ENCODE results near the gene GSTO1.

GSTO1 gene

GRCh38 chr10:104276192-104276591 is 21.5 kb downstream of the GSTO1 start:
- DNase-seq (ENCODE audit: low spot score) = no peak

DNA sequence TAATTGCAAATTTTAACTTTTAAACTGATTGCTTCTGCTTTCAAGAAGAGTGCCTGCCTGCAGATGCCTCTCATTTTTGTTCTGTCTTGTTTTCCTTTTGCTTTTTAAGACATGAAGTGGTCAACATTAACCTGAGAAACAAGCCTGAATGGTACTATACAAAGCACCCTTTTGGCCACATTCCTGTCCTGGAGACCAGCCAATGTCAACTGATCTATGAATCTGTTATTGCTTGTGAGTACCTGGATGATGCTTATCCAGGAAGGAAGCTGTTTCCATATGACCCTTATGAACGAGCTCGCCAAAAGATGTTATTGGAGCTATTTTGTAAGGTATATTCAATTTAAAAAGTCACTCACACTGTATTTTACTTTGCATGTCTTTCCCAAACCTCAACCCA is 23.1 kb downstream of the GSTO1 start:
- no peak for DNase-seq (ENCODE audit: low spot score)

- DNase-seq (ENCODE audit: low spot score) = no peak
These were observed 25.0 kb downstream of the GSTO1 start for GRCh38 chr10:104279550-104280259.

GRCh38 chr10:104281694-104282093 is 27.0 kb downstream of the GSTO1 start:
- DNase-seq (ENCODE audit: low spot score) = no peak

DNA sequence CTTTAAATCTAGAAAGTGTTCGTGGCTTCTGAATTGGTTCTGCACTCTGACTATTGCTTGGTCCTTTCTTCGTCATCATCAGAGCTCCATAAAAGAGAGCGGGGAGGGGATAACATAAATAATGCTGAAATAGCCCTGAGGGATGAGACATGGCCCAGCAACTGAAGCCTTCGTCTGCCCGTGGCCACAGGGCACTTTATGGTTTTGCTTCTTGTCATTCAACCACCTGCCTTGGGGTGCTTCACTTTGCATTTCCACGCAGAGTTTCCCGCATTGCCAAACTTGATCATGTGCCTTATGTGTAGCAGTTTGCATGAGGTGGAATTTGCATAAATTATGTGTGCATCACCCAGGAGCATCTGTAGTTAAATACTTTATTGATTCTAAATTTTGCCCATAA is 30.2 kb downstream of the GSTO1 start:
- DNase-seq (ENCODE audit: low spot score) = no peak

- no peak for DNase-seq (ENCODE audit: low spot score)
These were observed 32.2 kb downstream of the GSTO1 start for GRCh38 chr10:104286939-104287338.

- no peak for DNase-seq (ENCODE audit: low spot score)
These were observed 33.7 kb downstream of the GSTO1 start for GRCh38 chr10:104288355-104288754.

GRCh38 chr10:104291439-104291951 is 36.8 kb downstream of the GSTO1 start:
- peak; percentile 93 for DNase-seq (ENCODE audit: low spot score)

DNA sequence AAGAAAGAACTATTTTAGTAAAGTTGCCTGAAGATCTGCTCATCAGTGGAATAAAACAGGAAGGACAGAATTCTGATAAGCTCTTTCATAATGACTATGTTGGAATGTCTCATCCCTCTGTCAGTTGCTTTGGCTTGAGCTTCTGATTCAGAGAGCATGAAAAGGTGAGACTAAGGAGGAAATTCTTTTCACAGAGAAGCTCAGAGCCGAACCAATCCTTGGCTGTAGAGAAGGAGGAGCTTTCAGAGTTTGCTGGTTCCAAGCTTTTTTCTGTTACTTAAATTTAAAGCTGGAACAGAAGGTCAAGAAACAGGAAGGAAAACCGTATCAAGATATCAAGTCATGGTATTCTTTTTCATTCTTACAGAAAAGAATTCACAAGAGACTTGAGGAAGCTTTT is 38.3 kb downstream of the GSTO1 start:
- DNase-seq (ENCODE audit: low spot score) = no peak

DNA sequence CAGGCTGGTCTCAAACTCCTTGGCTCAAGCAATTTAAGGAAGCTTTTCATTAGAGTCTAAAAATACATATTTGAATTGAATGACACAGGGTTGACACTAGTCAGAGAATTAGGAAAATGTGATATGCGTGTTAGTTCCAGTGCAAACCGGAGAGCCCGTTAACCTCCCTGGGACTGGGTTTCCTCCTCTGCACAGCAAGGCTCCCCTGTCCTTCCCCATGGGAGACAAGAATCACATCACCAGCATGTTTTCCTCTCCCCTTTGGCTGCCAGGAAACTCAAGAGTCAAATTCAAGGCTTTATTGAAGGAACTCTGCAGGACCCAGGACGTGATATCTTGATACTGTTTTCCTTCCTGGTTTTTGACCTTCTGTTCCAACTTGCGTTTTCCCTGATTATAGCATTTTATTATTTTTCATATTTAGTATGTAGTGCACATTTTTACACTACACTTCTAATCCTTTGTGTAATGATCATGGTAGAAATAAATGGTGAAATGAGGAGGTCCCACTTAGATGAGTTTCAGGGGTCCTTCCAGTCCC is 39.2 kb downstream of the GSTO1 start:
- DNase-seq (ENCODE audit: low spot score) = no peak

DNA sequence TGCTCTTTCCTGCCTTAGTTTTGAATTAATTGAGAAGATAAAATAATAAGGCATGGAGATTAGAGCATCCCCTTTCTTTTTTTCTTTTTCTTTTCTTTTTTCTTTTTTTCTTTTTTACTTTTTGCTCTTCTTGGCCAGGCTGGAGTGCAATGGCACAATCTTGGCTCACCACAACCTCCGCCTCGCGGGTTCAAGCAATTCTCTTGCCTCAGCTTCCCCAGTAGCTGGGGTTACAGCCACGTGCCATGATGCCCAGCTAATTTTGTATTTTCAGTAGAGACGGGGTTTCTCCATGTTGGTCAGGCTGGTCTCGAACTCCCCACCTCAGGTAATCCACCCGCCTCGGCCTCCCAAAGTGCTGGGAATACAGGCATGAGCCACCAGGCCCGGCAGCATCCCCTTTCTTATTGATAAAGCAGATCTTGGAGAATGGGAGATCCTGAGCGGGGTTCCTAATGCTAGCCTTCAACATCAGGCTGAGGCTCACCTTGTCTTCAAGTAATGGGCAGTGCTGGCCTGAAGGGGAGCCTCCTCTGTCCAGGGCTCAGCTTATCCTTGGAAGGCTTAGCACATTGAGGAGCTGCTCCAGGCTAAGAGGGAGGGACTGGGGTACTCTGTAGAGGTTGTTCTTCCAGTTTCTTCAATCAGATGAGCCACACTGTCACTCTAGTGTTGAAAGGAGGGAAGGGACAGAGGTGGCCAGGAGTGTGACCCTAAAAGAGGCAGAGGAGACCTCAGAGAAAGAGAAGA is 42.2 kb downstream of the GSTO1 start:
- DNase-seq (ENCODE audit: low spot score) = no peak

- no peak for DNase-seq (ENCODE audit: low spot score)
These were observed 43.3 kb downstream of the GSTO1 start for GRCh38 chr10:104297697-104298660.

DNA sequence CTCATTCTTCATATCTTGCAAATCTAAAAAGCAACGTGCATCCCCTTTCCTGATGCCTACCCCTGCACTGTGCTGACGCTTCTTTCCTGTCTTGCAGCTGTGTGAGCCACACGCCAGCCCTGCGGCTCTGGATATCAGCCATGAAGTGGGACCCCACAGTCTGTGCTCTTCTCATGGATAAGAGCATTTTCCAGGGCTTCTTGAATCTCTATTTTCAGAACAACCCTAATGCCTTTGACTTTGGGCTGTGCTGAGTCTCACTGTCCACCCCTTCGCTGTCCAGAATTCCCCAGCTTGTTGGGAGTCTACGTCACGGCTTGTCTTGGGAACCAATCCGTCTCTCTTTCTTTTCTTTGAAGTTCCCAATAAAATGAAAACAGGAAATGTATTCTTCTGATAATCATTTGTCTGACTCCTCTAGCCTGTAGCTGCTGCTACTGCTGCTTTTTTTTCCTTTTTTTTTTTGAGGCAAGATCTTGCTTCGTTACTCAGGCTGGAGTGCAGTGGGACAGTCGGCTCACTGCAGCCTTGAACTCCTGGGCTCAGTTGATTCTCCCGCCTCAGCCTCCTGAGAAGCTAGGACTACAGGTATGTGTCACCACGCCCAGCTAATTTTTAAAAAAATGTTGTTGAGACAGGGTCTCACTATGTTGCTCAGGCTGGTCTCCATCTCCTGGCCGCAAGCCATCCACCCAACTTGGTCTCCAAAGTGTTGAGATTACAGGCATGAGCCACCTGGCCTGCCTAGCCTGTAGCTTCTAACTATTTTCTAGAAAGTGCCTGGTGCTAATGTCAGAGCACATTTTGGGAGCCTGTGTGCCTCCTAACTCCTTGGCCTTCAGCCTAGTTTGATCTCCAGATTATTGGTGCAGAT is 44.6 kb downstream of the GSTO1 start:
- DNase-seq (ENCODE audit: low spot score) = no peak

DNA sequence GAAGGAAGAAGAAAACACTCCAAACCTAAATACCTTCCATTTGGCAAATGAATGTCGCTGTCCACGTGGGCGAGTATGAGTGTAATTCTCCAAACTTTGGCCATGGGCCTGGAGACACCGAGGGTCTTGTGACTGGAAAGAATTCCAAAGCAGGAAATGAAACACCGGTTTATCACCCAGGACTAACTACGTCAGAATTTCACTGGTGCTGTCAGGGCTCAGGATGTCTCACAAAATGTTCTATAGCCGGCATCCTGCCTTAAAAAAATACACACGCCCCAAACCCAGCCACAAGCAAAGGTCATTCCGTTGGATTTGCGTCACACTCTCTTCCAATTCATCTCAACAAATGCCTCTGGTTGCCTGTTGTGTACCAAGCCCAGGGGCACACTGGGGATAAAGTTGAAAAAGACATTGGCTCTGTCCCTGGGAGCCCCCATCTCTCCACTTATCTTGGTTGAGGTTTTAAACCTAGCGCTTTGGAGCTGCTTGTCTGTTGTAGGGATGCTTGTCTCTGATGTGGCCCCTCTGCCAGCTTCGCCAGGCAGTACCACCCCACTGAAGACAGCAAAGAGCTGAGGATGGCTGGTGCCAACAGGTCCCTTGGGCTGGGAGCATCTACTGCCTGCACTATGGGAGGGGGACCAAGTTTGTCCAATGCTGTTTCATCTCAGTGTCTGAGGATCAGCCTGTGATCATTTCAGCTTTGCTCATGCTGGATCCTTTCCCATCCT is 45.5 kb downstream of the GSTO1 start:
- no peak for DNase-seq (ENCODE audit: low spot score)

DNA sequence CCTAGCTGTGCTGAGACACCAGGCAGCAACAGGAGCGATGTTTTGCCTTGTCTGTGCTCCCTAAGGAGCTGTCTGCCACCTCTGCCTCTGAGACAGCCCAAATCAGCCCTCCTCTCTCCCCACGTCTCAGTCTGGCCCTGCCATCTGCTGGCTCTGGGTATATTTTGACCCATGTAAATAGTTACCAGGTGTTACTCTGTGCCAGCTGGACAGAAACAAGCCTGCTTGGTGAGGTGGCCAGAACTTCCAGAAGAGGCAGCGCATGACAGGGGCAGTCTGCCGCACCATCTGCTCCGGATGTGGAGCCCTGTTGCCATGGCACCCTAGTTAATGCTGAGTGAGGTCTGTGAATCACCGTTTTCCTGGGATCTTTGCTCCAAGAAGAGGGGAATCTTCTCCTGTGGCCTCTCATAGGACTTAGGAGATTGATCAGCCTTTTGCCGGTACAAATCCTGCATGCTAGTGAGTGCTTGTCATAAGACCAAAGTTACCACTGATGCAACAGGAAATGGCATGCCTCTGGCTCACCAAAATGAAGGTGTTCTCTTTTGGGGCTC is 46.1 kb downstream of the GSTO1 start:
- peak; percentile 76 for DNase-seq (ENCODE audit: low spot score)

- no peak for DNase-seq (ENCODE audit: low spot score)
These were observed 47.4 kb downstream of the GSTO1 start for GRCh38 chr10:104301907-104302690.

DNA sequence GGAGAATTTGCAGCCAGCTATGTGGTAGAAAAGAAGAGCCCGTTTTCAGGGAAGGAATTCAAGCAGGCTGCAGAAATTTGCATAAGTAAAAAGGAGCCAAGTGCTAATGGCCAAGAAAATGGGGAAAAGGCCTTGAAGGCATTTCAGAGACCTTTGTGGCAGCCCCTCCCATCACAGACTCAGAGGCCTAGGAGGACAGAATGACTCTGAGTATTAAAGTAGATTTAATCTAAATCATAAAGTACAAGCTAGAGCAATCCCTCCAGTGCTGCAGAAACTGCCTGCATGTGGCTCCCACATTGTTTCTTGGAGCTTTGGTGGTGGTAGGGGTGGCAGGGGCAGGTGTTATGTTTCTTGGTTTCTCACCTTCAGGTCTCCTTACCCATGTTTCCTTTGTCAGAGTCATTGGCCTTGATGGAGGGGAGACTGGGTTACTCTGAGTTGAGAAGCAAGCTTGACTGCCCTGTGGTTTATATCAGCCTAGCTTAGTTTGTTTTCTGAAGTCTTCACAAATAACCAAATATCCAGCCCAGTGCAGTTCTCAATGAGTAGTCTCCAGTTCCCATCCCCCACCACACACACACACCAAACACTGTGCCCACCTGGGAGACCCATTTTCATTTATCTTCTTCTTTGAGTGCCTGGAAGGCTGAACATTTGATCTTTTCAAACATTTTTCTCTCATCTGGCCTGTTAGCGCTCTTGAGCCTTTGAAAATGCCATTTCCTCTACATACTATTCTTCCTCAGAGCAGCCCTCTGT is 49.1 kb downstream of the GSTO1 start:
- no peak for DNase-seq (ENCODE audit: low spot score)

DNA sequence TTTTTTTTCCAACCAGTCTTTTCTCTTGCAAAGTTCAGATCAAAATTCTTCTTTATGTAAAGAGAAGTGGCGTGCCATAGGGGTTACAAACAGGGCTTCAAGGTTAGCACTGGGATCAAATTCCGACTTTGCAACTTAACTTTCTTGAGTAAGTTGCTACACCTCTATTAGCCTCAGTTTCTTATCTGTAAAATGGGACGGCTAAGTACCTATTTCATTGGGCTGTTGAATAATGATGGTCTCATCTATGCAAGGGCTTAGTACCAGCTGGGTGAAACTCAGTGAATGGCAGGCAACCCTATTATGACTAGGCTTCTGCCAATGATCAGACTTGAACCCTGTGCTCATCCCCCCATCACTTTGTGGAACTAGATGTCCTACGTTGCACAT is 49.7 kb downstream of the GSTO1 start:
- DNase-seq (ENCODE audit: low spot score) = no peak

All from Ammon's horn (tissue), 1 donor.